OCI-LY7 (cell line): ENCODE data around the gene CDSN.

Experiments
- CTCF ChIP-seq: fragments of 200-600 bp; sonication (generic); conservative IDR thresholded peaks from 2 replicates; pipeline ENCODE4 v1.5.1; 2014; ENCODE audit warnings: mild to moderate bottlenecking, antibody characterized with exemption, low read length, moderate library complexity, mixed read lengths
- EZH2phosphoT487 ChIP-seq: fragments of 200-600 bp; sonication (generic); IDR thresholded peaks from 2 replicates; pipeline ENCODE4 v1.6.1; 2018; ENCODE audit warnings: low read depth, borderline replicate concordance, mild to moderate bottlenecking, mixed run types, antibody characterized with exemption, low read length, moderate library complexity, mixed read lengths

DNA sequence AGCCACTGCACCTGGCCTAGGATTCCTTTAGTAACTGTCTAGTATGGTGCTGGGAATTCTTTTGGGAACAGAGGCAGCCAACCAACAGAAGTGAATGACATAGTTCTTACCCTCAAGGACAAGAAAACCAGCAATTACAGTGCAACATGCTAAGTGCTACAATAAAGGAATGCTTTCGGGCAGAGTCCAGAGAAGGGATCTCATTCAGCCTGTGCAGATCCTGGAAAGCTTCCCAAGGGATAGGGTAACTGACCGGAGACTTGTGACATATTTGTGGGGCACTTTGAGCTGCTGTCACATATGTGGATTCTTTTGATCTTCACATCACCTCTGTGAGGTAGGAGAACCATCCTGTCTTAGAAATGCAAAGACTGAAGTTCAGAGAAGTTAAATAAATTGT is 54.7 kb downstream of the CDSN start:
- TF ChIP-seq CTCF (no peak), EZH2phosphoT487 (no peak)
